ENCODE results near the gene KCNMA1.

Gene KCNMA1

GRCh38 chr10:77240041-77240652, 397.5 kb downstream of the KCNMA1 start:
- no peak overlapping the region for H3K4me3 ChIP-seq (ENCODE audit: low read length)
- TF ChIP-seq ZNF274 (IDR thresholded peaks at IDR 0.05; ENCODE audit: low read depth, low read length), result no peak

DNA sequence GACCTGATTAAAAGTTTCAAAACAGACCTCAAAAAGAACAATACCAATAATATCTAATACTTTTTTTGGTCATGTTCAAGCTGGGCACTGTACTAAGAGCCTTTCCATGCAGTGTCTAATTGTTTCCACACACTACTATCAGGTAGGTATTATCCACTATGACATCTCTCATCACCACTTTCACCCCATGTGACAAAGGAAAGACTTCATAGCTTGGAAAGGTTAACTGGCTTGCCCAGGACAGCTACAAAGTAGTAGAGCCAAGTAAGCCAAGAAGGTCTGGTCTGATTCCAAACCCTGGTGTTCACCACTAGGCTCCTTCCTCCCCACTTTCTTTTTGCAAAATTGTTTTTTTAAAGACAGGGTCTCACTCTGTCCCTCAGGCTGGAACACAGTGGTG, 400.5 kb downstream of the KCNMA1 start:
- TF ChIP-seq ZNF274 (IDR thresholded peaks at IDR 0.05; ENCODE audit: low read depth, low read length), result no peak

DNA sequence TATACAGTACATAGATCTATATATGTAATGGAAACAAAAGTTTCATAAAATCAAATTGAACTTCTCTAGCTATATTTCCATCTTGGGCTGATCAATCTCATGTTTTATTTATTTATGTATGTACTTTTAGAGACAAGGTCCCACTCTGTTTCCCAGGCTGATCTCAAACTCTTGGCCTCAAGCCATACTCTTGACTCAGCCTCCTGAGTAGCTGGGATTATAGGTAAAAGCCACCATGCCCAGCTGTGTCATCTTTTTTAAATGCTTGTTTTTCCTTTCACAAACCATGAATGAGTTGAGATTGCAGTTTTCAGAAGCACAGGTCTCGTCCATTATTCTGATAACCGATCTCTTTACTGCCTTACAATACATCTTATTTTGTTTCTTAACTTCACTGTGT, 400.9 kb downstream of the KCNMA1 start:
- H3K4me3 ChIP-seq (ENCODE audit: low read length), result no peak overlapping the region
- no peak for TF ChIP-seq ZNF274 (IDR thresholded peaks at IDR 0.05; ENCODE audit: low read depth, low read length)

More for the DNA sequence above, 400.5 kb downstream of the KCNMA1 start:
- H3K4me3 ChIP-seq (ENCODE audit: low read length), result no peak overlapping the region

DNA sequence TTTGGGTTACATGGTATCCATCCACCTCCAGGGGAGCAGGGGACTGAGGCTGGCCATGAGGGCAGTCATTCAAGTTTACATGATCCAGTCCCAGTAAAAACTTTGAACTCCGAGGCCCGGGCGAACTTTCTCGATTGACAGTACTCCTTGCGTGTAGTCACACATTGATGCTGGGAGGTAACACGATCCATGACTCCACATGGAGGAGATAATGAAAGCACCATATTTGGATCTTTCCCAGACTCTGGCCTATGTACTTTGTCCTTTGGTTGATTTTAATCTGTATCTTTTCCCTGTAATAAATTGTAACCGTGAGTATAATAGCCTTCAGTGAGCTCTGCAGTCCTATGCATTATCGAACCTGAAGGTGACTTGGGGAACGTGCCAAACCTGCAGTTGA, 401.6 kb downstream of the KCNMA1 start:
- no peak for TF ChIP-seq ZNF274 (IDR thresholded peaks at IDR 0.05; ENCODE audit: low read depth, low read length)
- H3K4me3 ChIP-seq (ENCODE audit: low read length), result no peak overlapping the region

DNA sequence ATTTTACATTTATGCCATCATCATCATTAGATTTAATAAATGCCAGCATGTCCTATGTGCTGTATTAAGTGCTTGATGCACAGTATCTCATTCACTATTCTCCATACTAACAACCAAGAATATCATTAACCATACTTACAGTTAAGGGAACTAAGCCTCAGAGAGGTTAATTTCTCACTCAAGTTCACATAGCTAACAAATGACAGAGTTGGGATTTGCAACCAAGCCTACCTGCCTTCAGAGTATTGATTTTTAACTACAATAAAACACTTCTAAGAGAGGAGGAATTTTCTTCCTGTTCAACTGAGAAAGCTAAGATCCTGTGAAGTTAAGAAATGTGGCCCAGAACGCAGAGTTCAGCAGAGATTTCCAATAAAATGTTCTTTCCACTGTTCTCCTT, 403.0 kb downstream of the KCNMA1 start:
- H3K4me3 ChIP-seq (ENCODE audit: low read length), result no peak overlapping the region
- TF ChIP-seq ZNF274 (IDR thresholded peaks at IDR 0.05; ENCODE audit: low read depth, low read length), result no peak

- H3K4me3 ChIP-seq (ENCODE audit: low read length), result no peak overlapping the region
- TF ChIP-seq ZNF274 (IDR thresholded peaks at IDR 0.05; ENCODE audit: low read depth, low read length), result no peak
Observed at GRCh38 chr10:77233466-77233865, 404.1 kb downstream of the KCNMA1 start.

- H3K4me3 ChIP-seq (ENCODE audit: low read length), result no peak overlapping the region
- TF ChIP-seq ZNF274 (IDR thresholded peaks at IDR 0.05; ENCODE audit: low read depth, low read length), result no peak
Observed at GRCh38 chr10:77231884-77232610, 405.6 kb downstream of the KCNMA1 start.

DNA sequence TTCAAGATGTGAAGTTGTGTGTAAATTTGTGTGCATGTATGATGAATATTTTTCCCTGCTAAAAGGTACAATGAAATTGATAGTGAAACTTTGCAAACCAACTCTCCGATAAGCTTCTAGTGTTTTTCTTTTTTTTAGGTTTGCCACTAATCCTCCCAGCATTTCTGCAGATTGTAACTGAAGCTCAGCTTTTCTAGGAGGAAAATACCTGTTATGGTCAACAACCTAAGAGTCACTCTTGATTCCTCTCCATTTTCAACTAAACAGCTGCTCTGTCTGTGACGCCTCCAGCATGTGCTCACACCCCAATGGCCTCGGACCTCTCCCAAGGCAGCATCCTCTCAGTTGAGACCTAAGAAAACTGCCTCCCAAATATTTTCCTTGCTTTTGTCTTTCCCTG, 406.2 kb downstream of the KCNMA1 start:
- no peak for TF ChIP-seq ZNF274 (IDR thresholded peaks at IDR 0.05; ENCODE audit: low read depth, low read length)
- no peak overlapping the region for H3K4me3 ChIP-seq (ENCODE audit: low read length)

DNA sequence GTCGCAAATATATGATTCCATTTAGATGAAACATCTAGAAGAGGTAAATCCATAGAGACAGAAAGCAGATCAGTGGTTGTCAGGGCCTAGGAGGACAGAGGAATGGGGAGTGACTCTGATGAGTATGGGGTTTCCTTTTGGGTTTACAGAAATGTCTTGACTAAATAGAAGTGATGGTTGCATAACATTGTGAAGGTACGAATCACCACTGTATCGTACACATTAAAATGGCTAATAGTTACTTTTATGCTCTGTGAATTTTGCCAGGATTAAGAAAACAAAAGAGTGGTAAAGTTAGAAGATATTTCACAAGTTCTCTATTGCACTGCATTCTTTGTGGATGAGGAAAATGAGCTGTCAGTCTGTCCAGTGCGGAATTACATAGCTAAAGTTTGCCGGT, 407.4 kb downstream of the KCNMA1 start:
- no peak for TF ChIP-seq ZNF274 (IDR thresholded peaks at IDR 0.05; ENCODE audit: low read depth, low read length)
- H3K4me3 ChIP-seq (ENCODE audit: low read length), result no peak overlapping the region

DNA sequence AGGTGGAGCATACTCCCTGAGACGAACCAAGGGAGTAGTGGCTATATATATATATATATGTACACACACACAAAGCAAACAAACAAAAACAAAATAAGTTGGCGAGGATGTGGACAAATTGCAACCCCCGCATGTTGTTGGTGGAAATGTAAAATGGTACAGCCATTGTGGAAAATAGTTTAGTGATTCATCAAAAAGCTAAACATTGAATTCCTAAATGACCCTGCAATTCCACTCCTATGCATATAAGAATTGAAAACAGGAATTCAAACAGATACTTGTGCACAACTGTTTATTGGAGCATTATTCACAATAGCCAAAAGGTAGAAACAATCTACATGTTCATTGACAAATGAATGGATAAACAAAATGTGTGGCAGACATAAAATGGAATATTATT, 407.9 kb downstream of the KCNMA1 start:
- H3K4me3 ChIP-seq (ENCODE audit: low read length), result no peak overlapping the region
- no peak for TF ChIP-seq ZNF274 (IDR thresholded peaks at IDR 0.05; ENCODE audit: low read depth, low read length)

DNA sequence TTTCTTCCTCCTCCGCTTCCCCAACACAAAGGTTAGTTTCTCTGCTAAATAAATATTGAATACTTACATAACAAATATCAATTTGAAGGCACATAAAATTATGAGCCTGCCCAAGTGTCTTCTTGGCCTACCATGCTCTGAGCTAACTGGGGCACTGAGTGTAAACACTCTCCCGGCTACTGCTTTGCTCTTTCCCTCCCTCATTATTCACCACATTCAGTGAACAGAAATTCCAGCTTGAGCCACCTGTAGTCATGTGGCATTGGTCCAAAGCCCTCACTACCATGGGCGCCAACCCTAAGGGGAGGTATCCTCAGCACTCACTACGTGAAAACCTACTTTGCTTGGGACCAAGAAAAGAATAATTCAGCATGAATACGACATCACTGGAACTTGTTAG, 409.0 kb downstream of the KCNMA1 start:
- no peak overlapping the region for H3K4me3 ChIP-seq (ENCODE audit: low read length)
- TF ChIP-seq ZNF274 (IDR thresholded peaks at IDR 0.05; ENCODE audit: low read depth, low read length), result no peak

- no peak overlapping the region for H3K4me3 ChIP-seq (ENCODE audit: low read length)
- TF ChIP-seq ZNF274 (IDR thresholded peaks at IDR 0.05; ENCODE audit: low read depth, low read length), result no peak
Observed at GRCh38 chr10:77226853-77227565, 410.6 kb downstream of the KCNMA1 start.

DNA sequence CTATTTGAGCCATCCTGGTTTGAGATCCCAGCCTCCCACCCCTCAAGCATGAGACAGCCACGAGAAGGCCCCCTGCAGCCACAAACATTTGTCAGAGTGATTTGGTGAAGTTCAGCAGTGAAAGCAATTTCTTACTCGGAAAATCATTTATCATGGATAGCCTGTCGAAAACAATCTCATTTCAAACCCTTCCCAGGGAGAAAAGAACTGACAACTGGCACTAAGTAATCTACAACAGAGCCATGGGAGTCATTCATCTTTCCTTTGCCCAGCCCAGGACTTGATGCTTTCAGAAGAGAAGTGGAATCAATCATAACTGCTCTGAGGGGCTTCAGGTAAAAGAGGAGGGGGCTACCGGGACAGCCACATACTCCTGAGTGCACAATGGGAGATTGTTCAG, 411.2 kb downstream of the KCNMA1 start:
- TF ChIP-seq ZNF274 (IDR thresholded peaks at IDR 0.05; ENCODE audit: low read depth, low read length), result no peak
- no peak overlapping the region for H3K4me3 ChIP-seq (ENCODE audit: low read length)

- TF ChIP-seq ZNF274 (IDR thresholded peaks at IDR 0.05; ENCODE audit: low read depth, low read length), result no peak
- H3K4me3 ChIP-seq (ENCODE audit: low read length), result no peak overlapping the region
Observed at GRCh38 chr10:77226020-77226419, 411.6 kb downstream of the KCNMA1 start.
